Natural killer cell treated with Interleukin-12 subunit alpha and Interleukin-12 subunit beta and Interleukin-15 and Interleukin-18, amount 100 ng/mL, for 72 hours (primary cell): ENCODE results near the gene CBLB. TPM values are rescaled to one million over a fixed set of nuclear protein-coding genes. Genes with fewer than 3 reads are reported as not detected.
"Not testable (repeated sequence)": the region's sequence is repeated elsewhere in the genome, so short reads cannot be mapped to it uniquely, and the experiment has no call there.

Experiments
- ATAC-seq, 2 donors: fragments of 150-1000 bp; cut with Tn5 transposase in 1 of 2; sonication (Bioruptor Pico), chemical (Tn5 transposase) in 1 of 2; 2 replicates each; pipeline ENCODE4 v1.10.0; 2021
- DNase-seq: peaks from one replicate; pipeline ENCODE4 v3.0.0; 2022; ENCODE audit warnings: low spot score
- H3K27ac Mint-ChIP-seq, 2 donors: 1 replicate in 1 of 2; 2 replicates in 1 of 2; pipeline ENCODE4 v1.8.0; 2022; ENCODE audit warnings: mixed read lengths in 2 of 2, mild to moderate bottlenecking in 1 of 2, moderate library complexity in 1 of 2
- H3K27me3 Mint-ChIP-seq, 2 donors: 1 replicate in 1 of 2; 2 replicates in 1 of 2; pipeline ENCODE4 v1.8.0; 2022; ENCODE audit warnings: mixed read lengths in 2 of 2
- H3K36me3 Mint-ChIP-seq: one replicate; pipeline ENCODE4 v1.8.0; 2022; ENCODE audit warnings: mixed read lengths
- H3K4me1 Mint-ChIP-seq, 2 donors: 1 replicate in 1 of 2; 2 replicates in 1 of 2; pipeline ENCODE4 v1.8.0; 2022; ENCODE audit warnings: low read depth in 2 of 2, mixed read lengths in 2 of 2, mild to moderate bottlenecking in 1 of 2
- H3K4me3 Mint-ChIP-seq: one replicate; pipeline ENCODE4 v1.8.0; 2022; ENCODE audit warnings: mixed read lengths
- H3K9me3 Mint-ChIP-seq: 2 replicates; pipeline ENCODE4 v1.8.0; 2022; ENCODE audit warnings: mixed read lengths
- total RNA-seq, 2 donors: library from RNA; stranded (reverse); gene quantifications; one replicate each; pipeline ENCODE4 v1.2.3, GENCODE V29; 2022

The CBLB gene
- total RNA-seq, 2 donors from 2014 or later = 70.8 to 78.3 TPM

DNA sequence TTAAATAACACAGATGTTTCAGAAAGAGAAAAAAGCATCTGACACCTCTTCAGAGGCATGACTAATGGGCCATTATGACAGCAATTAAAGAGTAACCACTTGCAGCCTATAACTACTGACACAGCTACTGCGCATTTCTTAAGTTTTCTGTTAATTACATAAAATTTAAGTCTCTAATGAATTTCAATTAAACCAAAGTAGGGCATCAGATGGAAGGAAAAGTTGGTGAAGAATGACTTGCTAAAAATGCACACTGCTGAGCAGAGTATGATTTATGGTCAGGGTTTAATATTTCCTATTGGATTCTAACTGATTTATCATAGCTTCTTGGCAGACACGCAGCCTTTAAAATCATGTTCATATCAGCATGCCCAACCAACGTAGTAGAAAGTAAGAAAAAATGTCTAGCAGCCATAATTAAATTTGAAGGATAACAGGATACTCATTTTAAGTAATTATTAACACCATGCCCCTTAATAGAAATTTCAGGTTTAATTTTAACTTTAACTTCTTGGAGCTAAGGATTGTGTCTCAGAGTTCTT is 140.0 kb downstream of the CBLB start:
- DNase-seq = no peak
- ATAC-seq = no peak
- Mint-ChIP-seq H3K27me3 (no peaks in the 10 kb centered on the region), H3K9me3 (no peaks in the 10 kb centered on the region), H3K4me1 (peaks cover 23 to 24% of the 10 kb centered on the region in 2 donors), H3K36me3 (peaks cover 24% of the 10 kb centered on the region), H3K4me3 (no peak overlapping the region), H3K27ac (no peak overlapping the region)

DNA sequence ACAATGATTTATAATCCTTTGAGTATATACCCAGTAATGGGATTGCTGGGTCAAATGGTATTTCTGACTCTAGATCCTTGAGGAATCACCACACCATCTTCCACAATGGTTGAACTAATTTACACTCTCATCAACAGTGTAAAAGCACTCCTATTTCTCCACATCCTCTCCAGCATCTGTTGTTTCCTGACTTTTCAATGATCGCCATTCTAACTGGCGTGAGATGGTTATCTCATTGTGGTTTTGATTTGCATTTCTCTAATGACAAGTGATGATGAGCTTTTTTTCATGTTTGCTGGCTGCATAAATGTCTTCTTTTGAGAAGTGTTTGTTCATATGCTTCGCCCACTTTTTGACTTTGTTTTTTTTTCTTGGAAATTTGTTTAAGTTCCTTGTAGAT is 141.8 kb downstream of the CBLB start:
- peaks cover 27% of the 10 kb centered on the region for H3K36me3 Mint-ChIP-seq
- H3K9me3 Mint-ChIP-seq, ATAC-seq, H3K27me3 Mint-ChIP-seq, DNase-seq: not testable (repeated sequence)
- peak overlapping the region; percentile 18 for H3K4me3 Mint-ChIP-seq
- H3K27ac Mint-ChIP-seq = peak overlapping the region; percentile 35 to 40
- H3K4me1 Mint-ChIP-seq = peaks cover 31 to 38% of the 10 kb centered on the region in 2 donors

DNA sequence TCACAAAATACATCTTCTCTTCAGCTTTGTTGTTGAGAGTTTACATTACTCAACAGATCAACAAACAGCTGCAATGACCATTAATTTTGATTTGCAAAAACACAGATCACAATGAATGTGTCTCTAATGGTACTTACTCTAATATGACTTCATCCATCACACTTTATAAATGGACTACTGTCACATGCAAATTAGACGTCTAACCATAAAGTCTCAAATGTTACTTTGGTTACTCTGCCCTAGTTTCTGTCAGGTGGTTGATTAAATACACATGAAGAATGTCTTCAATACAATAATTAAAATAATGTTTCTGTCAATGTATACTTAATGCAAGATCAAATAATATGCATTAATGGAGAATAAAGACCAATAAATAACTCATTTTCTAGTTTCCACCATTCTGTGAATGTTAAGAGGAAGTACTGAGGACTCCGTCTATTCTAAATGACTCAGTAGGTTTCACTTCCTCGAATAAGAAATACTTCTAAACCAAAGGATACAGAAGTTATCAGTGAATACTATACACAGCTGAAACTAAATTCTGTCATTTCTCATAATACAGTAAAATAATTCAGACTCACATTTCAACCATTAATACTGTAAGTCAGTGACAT is 145.8 kb downstream of the CBLB start:
- DNase-seq (no peak), ATAC-seq (peak; percentile 72 to 90)
- Mint-ChIP-seq H3K27ac (peak overlapping the region; percentile 89 to 93), H3K36me3 (peaks cover 22% of the 10 kb centered on the region), H3K4me1 (peaks cover 31 to 38% of the 10 kb centered on the region in 2 donors), H3K27me3 (no peaks in the 10 kb centered on the region), H3K9me3 (no peaks in the 10 kb centered on the region), H3K4me3 (peak overlapping the region; percentile 44)

DNA sequence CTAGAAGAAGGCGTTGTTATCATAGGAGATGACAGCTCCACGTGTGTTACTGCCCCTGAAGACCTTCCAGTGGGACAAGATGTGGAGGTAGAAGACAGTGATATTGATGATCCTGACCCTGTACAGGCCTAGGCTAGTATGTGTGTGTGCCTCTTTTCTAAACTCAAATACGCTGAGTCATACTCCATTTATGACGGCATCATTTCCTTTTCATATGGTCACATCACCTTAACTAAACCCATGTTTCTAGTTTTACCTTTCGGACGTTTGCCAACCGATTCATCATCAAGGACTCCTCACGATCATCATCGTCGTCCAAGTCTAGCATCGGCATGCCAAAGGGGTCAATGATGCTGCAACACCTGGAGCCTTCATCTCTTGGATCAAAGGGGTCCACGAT is 149.0 kb downstream of the CBLB start:
- H3K9me3 Mint-ChIP-seq = no peaks in the 10 kb centered on the region
- no peak for DNase-seq
- H3K4me3 Mint-ChIP-seq = no peak overlapping the region
- ATAC-seq = no peak
- H3K27me3 Mint-ChIP-seq = no peaks in the 10 kb centered on the region
- peak overlapping the region in 1 of 2 donors; percentile 35 for H3K27ac Mint-ChIP-seq
- H3K4me1 Mint-ChIP-seq = peaks cover 25 to 33% of the 10 kb centered on the region in 2 donors
- peaks cover 20% of the 10 kb centered on the region for H3K36me3 Mint-ChIP-seq

DNA sequence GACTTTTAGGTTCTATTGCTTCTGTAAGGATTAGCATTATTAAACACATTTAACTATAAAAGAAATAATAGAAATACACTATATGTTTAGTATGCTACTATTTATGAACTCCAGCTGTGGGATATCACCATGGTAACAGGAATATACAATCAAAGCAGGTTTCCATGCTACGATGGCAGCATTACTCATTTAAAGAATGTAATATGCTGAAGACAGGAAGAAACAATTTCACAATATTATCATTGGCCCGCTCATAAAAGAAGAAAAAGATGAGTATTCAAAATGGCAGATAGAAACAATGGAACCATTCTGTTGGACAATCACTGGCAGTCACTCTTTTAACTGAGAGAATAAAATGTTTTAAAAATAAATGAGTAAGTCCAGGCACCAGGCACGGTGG is 153.4 kb downstream of the CBLB start:
- Mint-ChIP-seq H3K27ac (peak overlapping the region; percentile 68 to 91), H3K4me1 (peaks cover 7% of the 10 kb centered on the region in 2 donors), H3K4me3 (peak overlapping the region; percentile 38), H3K27me3 (no peaks in the 10 kb centered on the region), H3K9me3 (no peaks in the 10 kb centered on the region), H3K36me3 (peaks cover 13% of the 10 kb centered on the region)
- DNase-seq (no peak), ATAC-seq (peak; percentile 64 to 69)

DNA sequence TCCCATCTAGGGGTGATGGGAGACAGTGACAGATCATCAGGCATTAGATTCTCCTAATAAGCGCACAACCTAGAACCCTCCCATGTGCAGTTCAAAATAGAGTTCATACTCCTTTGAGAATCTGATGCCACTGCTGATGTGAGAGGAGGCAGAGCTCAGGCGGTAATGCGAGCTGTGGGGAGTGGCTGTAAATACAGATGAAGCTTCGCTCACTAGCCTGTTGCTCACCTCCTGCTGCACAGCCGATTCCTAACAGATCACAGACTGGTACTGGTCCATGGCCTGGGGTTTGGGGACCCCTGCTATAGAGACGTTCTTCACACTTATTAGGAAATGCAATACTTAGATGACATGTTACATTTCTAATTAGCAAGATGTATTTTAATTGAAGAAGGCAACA is 154.4 kb downstream of the CBLB start:
- ATAC-seq = no peak
- peaks cover 20% of the 10 kb centered on the region for H3K36me3 Mint-ChIP-seq
- H3K27ac Mint-ChIP-seq = peak overlapping the region in 1 of 2 donors; percentile 76
- H3K27me3 Mint-ChIP-seq = no peaks in the 10 kb centered on the region
- no peak overlapping the region for H3K4me3 Mint-ChIP-seq
- no peak for DNase-seq
- H3K4me1 Mint-ChIP-seq = peaks cover 7% of the 10 kb centered on the region in 2 donors
- H3K9me3 Mint-ChIP-seq = no peaks in the 10 kb centered on the region

DNA sequence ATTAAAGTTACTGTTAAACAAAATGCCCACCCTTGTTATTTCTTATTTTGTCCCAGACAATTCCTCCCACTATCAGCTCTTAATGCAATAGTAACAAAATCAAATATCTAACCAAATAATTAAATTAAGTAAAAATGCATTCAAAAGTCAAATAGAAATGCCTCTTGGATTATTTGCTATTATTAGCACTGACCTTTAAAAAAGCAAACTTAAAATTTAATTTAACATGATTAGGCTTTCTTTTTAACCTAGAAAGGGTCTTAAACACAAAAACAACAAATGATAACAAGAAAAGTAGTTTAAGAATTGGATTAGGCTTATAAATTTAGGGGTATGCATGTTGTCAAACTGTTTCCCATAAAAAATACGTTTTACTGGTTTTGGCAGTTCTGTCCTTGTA is 159.8 kb downstream of the CBLB start:
- Mint-ChIP-seq H3K9me3 (no peaks in the 10 kb centered on the region), H3K4me1 (no peaks in the 10 kb centered on the region), H3K4me3 (no peak overlapping the region), H3K36me3 (peaks cover 7% of the 10 kb centered on the region), H3K27ac (no peak overlapping the region), H3K27me3 (no peaks in the 10 kb centered on the region)
- ATAC-seq (no peak), DNase-seq (no peak)

DNA sequence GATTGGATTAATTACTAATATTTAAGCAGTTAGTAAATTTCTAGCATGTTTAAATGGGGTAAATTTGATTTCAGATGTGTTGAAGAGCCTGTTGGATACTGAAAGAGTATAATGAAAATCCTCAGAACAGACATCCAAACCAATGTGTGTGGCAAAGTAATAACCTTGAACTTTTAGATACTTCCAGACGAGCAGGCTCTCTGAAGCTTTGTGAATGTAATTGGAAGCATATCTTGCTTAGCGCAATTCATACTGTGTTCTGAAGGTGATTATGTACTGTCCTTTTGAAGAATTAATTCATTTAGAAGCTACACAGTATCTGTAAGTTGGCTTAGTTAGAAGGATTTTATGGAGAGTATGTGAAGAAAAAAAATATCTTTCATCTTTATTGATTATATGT is 161.8 kb downstream of the CBLB start:
- Mint-ChIP-seq H3K4me1 (peaks cover 2% of the 10 kb centered on the region in 2 donors), H3K4me3 (no peak overlapping the region), H3K27me3 (no peaks in the 10 kb centered on the region), H3K9me3 (no peaks in the 10 kb centered on the region), H3K36me3 (peaks cover 11% of the 10 kb centered on the region), H3K27ac (no peak overlapping the region)
- ATAC-seq (no peak), DNase-seq (no peak)

DNA sequence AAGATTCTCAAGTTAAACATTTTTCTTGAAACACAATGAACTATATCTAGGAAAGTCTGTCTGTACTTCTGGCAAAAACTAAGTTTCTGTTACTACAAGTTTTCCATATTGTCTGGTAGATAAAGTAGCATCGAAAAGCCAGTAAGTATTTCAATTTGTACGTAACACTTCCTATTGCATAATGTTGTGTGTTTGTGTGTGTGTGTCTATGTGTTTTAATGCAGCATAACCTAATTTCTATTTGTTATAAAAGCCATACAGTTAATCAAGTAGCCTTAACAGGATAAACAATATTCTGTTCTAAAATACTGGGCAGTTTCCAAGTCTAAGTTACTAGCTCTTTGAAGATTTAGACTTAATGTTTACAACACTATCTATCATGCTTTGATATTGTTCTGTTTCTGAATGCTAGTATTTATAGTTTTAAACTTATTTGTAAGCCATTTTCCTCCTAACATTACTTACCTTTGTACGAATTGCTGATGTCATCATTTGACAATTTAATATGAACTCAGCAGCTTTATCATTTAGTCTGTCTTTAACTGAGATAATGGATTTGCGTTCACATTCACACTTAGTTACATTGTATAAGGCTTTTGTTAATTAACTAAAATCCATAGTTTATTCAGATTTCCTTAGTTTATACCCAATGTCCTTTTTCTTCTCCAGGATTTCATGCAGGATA is 163.9 kb downstream of the CBLB start:
- Mint-ChIP-seq H3K27me3 (no peaks in the 10 kb centered on the region), H3K9me3 (no peaks in the 10 kb centered on the region), H3K4me1 (peaks cover 12 to 14% of the 10 kb centered on the region in 2 donors), H3K27ac (peak overlapping the region in 1 of 2 donors; percentile 50), H3K4me3 (no peak overlapping the region), H3K36me3 (peaks cover 19% of the 10 kb centered on the region)
- ATAC-seq = no peak
- DNase-seq = no peak

DNA sequence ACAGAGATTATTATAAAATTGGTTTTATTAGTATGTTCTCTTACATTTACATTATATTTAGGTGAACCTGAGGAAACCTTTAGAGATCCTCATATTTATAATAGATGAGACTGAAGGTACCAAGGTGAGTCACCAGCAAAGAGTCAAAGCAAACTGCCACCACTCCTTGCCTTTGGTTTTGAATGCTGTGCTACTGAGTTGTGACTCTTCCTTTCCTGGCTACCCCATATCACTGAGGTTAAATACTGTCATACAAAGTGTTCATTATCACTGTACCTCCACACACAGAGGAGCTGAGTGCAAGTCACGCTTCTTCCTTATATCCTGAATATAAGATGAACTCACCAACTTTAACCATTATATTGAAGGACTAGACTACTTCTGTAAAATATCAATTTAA is 168.2 kb downstream of the CBLB start:
- ATAC-seq (peak in 1 of 2 donors; percentile 75), DNase-seq (no peak)
- no peaks in the 10 kb centered on the region for H3K9me3 Mint-ChIP-seq
- H3K4me1 Mint-ChIP-seq = peaks cover 24 to 37% of the 10 kb centered on the region in 2 donors
- H3K27me3 Mint-ChIP-seq = no peaks in the 10 kb centered on the region
- peak overlapping the region in 1 of 2 donors; percentile 73 for H3K27ac Mint-ChIP-seq
- no peak overlapping the region for H3K4me3 Mint-ChIP-seq
- peaks cover 17% of the 10 kb centered on the region for H3K36me3 Mint-ChIP-seq

DNA sequence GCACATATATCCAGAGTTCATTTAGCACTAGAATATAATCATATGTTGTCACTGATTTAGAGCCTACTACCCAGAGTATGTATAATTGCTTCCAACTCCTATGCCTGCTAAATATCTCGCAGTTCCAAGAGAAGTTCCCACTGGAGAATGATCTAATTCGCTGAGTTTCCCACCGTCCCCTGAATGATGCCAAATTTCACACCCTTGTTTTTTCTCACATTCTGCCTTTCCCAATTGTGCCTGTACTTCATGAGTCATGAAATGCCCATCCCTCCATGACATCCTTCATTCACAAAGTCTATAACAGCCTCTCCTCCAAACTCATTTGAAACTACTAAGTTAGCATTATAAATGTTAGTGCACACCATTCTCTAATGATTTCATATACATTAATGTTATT is 177.2 kb downstream of the CBLB start:
- peak overlapping the region; percentile 12 to 24 for H3K27ac Mint-ChIP-seq
- peaks cover 21% of the 10 kb centered on the region for H3K36me3 Mint-ChIP-seq

DNA sequence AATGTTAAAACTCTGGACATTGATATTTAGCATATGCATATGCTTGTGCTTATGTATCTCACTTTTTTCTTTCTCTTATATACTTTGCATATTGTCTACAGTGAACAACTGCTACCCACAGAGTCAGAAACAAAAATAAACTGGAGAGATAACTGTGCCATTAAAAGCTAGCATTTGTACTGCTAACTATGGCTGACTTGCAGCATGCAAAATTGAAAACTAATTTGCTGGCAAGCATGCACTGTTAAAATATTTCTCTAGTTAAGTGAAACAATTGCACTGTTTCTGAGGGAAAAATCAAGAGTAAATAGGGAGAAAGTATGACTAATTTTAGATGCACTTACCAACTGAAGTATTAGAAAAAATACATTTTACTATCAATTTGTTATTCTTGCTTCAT is 177.8 kb downstream of the CBLB start:
- Mint-ChIP-seq H3K4me1 (peaks cover 8 to 32% of the 10 kb centered on the region in 2 donors), H3K27me3 (no peaks in the 10 kb centered on the region), H3K9me3 (no peaks in the 10 kb centered on the region), H3K4me3 (no peak overlapping the region), H3K36me3 (peaks cover 21% of the 10 kb centered on the region), H3K27ac (no peak overlapping the region)
- ATAC-seq = no peak
- no peak for DNase-seq

More for the DNA sequence above, 177.2 kb downstream of the CBLB start:
- Mint-ChIP-seq H3K9me3 (no peaks in the 10 kb centered on the region), H3K4me3 (no peak overlapping the region), H3K27me3 (no peaks in the 10 kb centered on the region), H3K4me1 (peaks cover 7 to 31% of the 10 kb centered on the region in 2 donors)
- ATAC-seq (no peak), DNase-seq (no peak)

DNA sequence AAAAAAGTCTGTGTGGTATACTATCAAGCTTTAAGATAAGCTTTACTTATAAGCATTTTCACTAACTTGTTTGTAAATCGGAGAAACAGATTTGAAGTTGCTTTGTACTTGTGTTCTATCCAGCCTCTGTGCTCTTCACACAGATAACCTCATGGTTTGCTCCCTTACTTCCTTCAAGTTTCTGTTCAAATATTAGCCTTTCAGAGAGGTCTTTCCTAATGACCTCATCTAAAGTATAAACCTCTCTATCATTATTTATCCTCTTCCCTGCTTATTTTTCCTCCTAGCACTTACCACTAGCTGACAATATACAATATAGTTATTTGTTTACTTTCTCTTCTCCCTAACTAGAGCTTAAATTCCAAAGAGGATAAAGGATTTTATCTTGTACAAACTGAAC is 180.0 kb downstream of the CBLB start:
- Mint-ChIP-seq H3K4me3 (no peak overlapping the region), H3K9me3 (no peaks in the 10 kb centered on the region), H3K36me3 (peaks cover 27% of the 10 kb centered on the region), H3K4me1 (peaks cover 8 to 32% of the 10 kb centered on the region in 2 donors), H3K27ac (peak overlapping the region in 1 of 2 donors; percentile 52), H3K27me3 (no peaks in the 10 kb centered on the region)
- DNase-seq (no peak), ATAC-seq (no peak)

DNA sequence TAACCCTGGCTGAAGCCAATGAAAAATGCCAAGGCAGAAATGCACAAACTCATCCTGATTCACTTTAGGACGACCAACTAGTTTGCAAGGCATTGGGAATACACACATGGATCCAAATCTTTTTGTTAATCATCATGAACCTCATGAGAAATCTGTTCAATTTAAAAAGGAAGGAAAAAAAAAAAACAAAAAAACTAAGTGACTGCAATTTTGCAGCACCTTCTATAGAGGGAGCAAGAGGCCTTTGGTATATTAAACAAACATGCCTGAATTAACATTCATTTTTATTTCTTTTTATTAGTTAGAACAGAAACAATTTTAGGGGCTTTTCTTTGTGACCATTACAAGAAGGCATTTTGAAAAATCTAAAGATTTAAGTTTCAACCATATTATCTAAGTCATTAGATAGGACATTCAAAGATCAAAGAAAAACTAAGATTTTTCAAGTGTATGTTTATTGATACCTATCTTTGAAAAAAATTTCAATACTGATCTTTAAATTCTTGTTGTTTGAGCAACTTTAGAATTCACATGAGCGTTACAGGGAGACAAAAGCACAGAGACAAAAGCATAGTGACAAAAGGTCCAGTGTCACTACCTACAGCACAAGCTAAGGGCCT is 182.4 kb downstream of the CBLB start:
- H3K36me3 Mint-ChIP-seq = peaks cover 7% of the 10 kb centered on the region
- DNase-seq = no peak
- H3K27ac Mint-ChIP-seq = peak overlapping the region; percentile 79 to 90
- no peaks in the 10 kb centered on the region for H3K27me3 Mint-ChIP-seq
- peaks cover 2 to 14% of the 10 kb centered on the region in 2 donors for H3K4me1 Mint-ChIP-seq
- H3K4me3 Mint-ChIP-seq = no peak overlapping the region
- no peak for ATAC-seq
- no peaks in the 10 kb centered on the region for H3K9me3 Mint-ChIP-seq
